ENCODE data around the gene DAPK1.

- TF ChIP-seq POLR2A (IDR thresholded peaks at IDR 0.05; ENCODE audit: low read depth, low read length), result no peak
- TF ChIP-seq POLR2AphosphoS5 (IDR thresholded peaks at IDR 0.05; ENCODE audit: low read depth, low read length), result no peak
- no peak for TF ChIP-seq TAF1 (IDR thresholded peaks at IDR 0.05; ENCODE audit: low read depth, low read length)
These were observed 177.1 kb downstream of the DAPK1 start for GRCh38 chr9:87674565-87675299.

Data from GM12891 (cell line).